K562 treated with DMSO at 1 percent for 12 hours (cell line): ENCODE data around the gene RTN3. TPM values are rescaled to one million over a fixed set of nuclear protein-coding genes. Genes with fewer than 3 reads are reported as not detected.

ENCODE experiments used
- total RNA-seq: library from RNA; unstranded; fragments of 300-600 nt; gene quantifications from 2 replicates; pipeline ENCODE4 v1.2.3, GENCODE V29; 2022; ENCODE audit not compliant: insufficient read depth

Gene RTN3
- 169 and 326 TPM in 2 replicates for total RNA-seq

GRCh38 chr11:63681321-63682065 is at the start of gene RTN3:
TSS of gene RTN3 (plus strand) at chr11:63681500. CDS start at chr11:63681637, 137 bp downstream.

GRCh38 chr11:63671322-63672155 is 9.8 kb upstream of the RTN3 start, which contains the start of gene ATL3:
TSS of gene ATL3 (minus strand) at chr11:63671376. CDS start at chr11:63671335, 41 bp downstream.

GRCh38 chr11:63768237-63769041 is 87.1 kb downstream of the RTN3 start, which contains the start of gene ZFTA:
TSS of gene ZFTA (minus strand) at chr11:63768775. CDS start at chr11:63768622, 153 bp downstream.

Other genes starting within 250 kb of the RTN3 start
- not detected in 2 replicates for gene PLAAT5, start 190.3 kb upstream of the RTN3 start, total RNA-seq
- gene LGALS12, start 175.4 kb upstream of the RTN3 start, total RNA-seq = 3.1 and 8.7 TPM in 2 replicates
- gene PLAAT4, start 144.7 kb upstream of the RTN3 start, total RNA-seq = 27.8 and 28.6 TPM in 2 replicates
- not detected in 2 replicates for gene PLAAT2, start 118.1 kb upstream of the RTN3 start, total RNA-seq
- gene PLAAT3, start 67.1 kb upstream of the RTN3 start, total RNA-seq = 10.1 and 13.7 TPM in 2 replicates
- gene ATL3, start 10.1 kb upstream of the RTN3 start, total RNA-seq = 4.5 and 13.2 TPM in 2 replicates
- 3.4 and 9.6 TPM in 2 replicates for gene ZFTA, start 87.3 kb downstream of the RTN3 start, total RNA-seq
- gene SPINDOC, start 132.0 kb downstream of the RTN3 start, total RNA-seq = 43.0 and 45.8 TPM in 2 replicates
- gene MARK2, start 157.6 kb downstream of the RTN3 start, total RNA-seq = 19.8 and 46.4 TPM in 2 replicates
- gene RCOR2, start 235.7 kb downstream of the RTN3 start, total RNA-seq = 4.0 and 4.8 TPM in 2 replicates